22Rv1 (cell line): Measurements from ENCODE around the gene MPZL2.

Experiments
- H3K27ac ChIP-seq: fragments of 450-650 bp; 2 replicates; pipeline ENCODE4 v1.5.1; 2017
- CTCF ChIP-seq: fragments of 450-650 bp; IDR thresholded peaks from 2 replicates; pipeline ENCODE4 v1.5.1; 2017; ENCODE audit warnings: mild to moderate bottlenecking
- ZFX ChIP-seq: fragments of 450-650 bp; IDR thresholded peaks from 2 replicates; pipeline ENCODE4 v1.6.1; 2017; ENCODE audit warnings: antibody characterized with exemption, borderline replicate concordance

The MPZL2 gene

GRCh38 chr11:118241764-118242098 is 22.4 kb downstream of the MPZL2 start:
- no peak for TF ChIP-seq CTCF
- TF ChIP-seq ZFX, result no peak
- 0 out of 2 replicates have a peak overlapping the region, but pooled peaks have one; percentile 17 for H3K27ac ChIP-seq

- 0 out of 2 replicates have a peak overlapping the region, but pooled peaks have one; percentile 17 for H3K27ac ChIP-seq
- TF ChIP-seq ZFX (no peak), CTCF (no peak)
These were observed 22.9 kb downstream of the MPZL2 start for GRCh38 chr11:118240999-118241763.

- TF ChIP-seq CTCF (no peak), ZFX (no peak)
- no peak overlapping the region for H3K27ac ChIP-seq
These were observed 24.4 kb downstream of the MPZL2 start for GRCh38 chr11:118239509-118240205.

GRCh38 chr11:118238929-118239328 is 25.2 kb downstream of the MPZL2 start:
- no peak overlapping the region for H3K27ac ChIP-seq
- TF ChIP-seq ZFX, result no peak
- TF ChIP-seq CTCF, result no peak

- H3K27ac ChIP-seq, result no peak overlapping the region
- TF ChIP-seq CTCF (no peak), ZFX (no peak)
These were observed 25.7 kb downstream of the MPZL2 start for GRCh38 chr11:118238421-118238820.

GRCh38 chr11:118236170-118236569 is 27.9 kb downstream of the MPZL2 start:
- TF ChIP-seq ZFX, result no peak
- TF ChIP-seq CTCF, result no peak
- no peak overlapping the region for H3K27ac ChIP-seq

- TF ChIP-seq CTCF (no peak), ZFX (no peak)
- no peak overlapping the region for H3K27ac ChIP-seq
These were observed 29.3 kb downstream of the MPZL2 start for GRCh38 chr11:118234833-118235232.
